IPS-20b (cell line): ENCODE measurements around the gene RILPL1.

Experiments used
- H3K27ac ChIP-seq: one replicate; pipeline ENCODE4 v1.5.1; 2013; ENCODE audit warnings: low read length
- H3K27me3 ChIP-seq: 2 replicates; pipeline ENCODE4 v1.6.1; 2013; ENCODE audit warnings: mild to moderate bottlenecking, low read length, inconsistent platforms; ENCODE audit not compliant: insufficient read depth
- H3K36me3 ChIP-seq: 2 replicates; pipeline ENCODE4 v1.6.1; 2013; ENCODE audit warnings: low read depth, mild to moderate bottlenecking, inconsistent platforms, low read length, moderate library complexity; ENCODE audit not compliant: insufficient read depth
- H3K4me1 ChIP-seq: 2 replicates; pipeline ENCODE4 v1.6.1; 2013; ENCODE audit warnings: mild to moderate bottlenecking, control low read depth, inconsistent platforms, low read length, moderate library complexity; ENCODE audit not compliant: insufficient read depth
- H3K4me3 ChIP-seq: 2 replicates; pipeline ENCODE4 v1.5.1; 2013; ENCODE audit warnings: mild to moderate bottlenecking, low read length, inconsistent platforms
- H3K9ac ChIP-seq: 2 replicates; pipeline ENCODE4 v1.6.1; 2013; ENCODE audit warnings: low read depth, mild to moderate bottlenecking, inconsistent platforms, low read length, moderate library complexity
- H3K9me3 ChIP-seq: 2 replicates; pipeline ENCODE4 v1.6.1; 2013; ENCODE audit warnings: mild to moderate bottlenecking, low read depth, low read length, inconsistent platforms; ENCODE audit not compliant: insufficient read depth

The RILPL1 gene

DNA sequence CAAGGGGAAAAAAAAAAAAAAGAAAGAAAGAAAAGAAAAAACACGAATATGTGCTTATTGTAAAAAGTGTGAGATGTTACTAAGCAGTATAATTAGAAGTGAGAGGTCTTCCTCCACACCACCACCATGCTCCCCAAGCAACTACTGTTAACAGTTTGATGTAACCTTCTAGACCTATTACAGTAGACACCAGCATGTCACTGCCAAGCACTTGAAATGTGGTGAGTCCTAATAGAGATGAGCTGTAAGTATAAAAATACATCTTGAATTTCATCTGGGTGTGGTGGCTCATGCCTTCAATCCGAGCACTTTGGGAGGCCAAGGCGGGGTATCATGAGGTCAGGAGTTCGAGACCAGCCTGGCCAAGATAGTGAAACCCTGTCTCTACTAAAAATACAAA is 83.7 kb downstream of the RILPL1 start:
- Histone ChIP-seq H3K4me3 (no peak overlapping the region), H3K36me3 (no peaks in the 10 kb centered on the region), H3K4me1 (no peaks in the 10 kb centered on the region), H3K9me3 (no peaks in the 10 kb centered on the region), H3K9ac (no peak overlapping the region), H3K27me3 (no peaks in the 10 kb centered on the region), H3K27ac (no peak overlapping the region)

DNA sequence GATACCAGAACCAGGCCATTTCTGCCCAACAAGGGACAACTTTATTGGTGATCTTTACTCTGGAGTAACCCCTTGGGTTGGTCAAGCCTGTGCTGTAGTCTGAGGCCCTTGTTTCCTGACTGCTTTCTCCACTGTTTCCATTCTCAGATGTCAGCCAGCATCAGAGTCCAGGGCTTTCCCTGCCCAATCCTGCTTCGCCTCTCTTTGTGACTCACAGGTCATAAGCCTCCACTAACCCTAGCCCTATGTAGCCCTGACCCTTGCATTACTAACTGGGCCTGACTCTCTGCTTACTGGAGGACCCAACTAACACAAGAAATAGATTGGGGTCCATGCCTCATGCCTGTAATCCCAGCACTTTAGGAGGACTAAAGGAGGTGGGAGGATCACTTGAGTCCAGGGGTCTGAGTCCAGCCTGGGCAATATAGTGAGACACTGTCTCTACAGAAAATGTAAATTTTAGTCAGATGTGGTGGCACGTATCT is 84.2 kb downstream of the RILPL1 start:
- H3K36me3 ChIP-seq, result no peaks in the 10 kb centered on the region
- H3K27ac ChIP-seq, result no peak overlapping the region
- H3K4me1 ChIP-seq, result no peaks in the 10 kb centered on the region
- H3K4me3 ChIP-seq, result no peak overlapping the region
- no peaks in the 10 kb centered on the region for H3K9me3 ChIP-seq
- H3K27me3 ChIP-seq, result no peaks in the 10 kb centered on the region
- no peak overlapping the region for H3K9ac ChIP-seq

DNA sequence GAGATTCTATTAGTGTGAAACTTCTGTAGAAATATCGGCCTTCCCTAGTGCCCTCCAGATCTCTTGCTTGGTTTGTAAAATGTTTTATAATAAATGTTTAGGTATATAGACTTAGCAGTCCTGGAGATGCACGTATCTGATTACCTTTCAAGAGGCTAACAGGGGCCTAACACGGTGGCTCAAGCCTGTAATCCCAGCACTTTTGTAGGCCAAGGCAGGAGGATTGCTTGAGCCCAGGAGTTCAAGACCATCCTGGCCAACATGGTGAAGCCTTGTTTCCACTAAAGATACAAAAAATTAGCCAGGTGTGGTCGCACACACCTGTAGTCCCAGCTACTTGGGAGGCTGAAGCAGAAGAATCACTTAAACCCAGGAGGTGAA is 87.2 kb downstream of the RILPL1 start:
- Histone ChIP-seq H3K27ac (no peak overlapping the region), H3K9me3 (no peaks in the 10 kb centered on the region), H3K4me3 (no peak overlapping the region), H3K4me1 (no peaks in the 10 kb centered on the region), H3K9ac (no peak overlapping the region), H3K36me3 (no peaks in the 10 kb centered on the region), H3K27me3 (no peaks in the 10 kb centered on the region)

DNA sequence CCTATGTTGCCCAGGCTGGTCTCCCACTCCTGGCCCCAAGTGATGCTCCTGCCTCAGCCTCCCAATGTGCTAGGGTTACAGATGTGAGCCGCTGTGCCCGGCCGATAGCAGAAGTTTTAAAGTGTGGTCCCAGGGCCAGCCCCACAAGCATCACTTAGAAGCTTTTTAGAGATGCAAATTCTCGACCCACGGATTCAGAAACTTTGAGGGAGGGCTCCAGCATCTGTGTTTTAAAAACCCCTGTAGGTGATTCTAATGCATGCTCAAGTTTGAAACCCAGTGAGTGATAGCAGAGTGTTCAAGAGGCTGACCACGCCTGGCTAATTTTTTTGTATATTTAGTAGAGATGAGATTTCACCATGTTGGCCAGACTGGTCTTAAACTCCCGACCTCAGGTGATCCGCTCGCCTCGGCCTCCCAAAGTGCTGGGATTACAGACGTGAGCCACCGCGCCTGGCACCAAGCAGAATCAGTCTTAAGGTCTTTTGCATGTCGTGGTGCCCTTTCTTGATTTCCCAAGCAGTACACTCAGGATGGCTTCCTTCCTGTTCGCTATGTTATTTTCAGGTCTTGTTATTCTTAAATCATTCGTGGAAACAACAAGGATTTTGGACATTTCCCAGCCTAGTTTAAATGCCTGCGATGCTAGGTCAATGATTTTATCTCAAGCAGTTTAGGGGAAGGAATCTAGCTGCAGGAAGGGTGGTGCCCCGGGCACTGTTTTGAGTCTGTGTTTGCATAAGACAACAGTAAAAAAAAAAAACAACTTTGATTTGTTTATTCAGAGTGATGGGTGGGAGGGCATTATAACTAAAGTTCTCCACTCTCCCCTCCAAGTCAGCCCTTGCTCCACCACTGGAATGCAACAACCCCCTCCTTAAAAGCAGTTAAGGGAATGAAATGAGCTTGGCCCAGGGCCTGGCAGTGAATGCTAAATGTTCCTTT is 87.9 kb downstream of the RILPL1 start:
- Histone ChIP-seq H3K36me3 (no peaks in the 10 kb centered on the region), H3K4me1 (no peaks in the 10 kb centered on the region), H3K9me3 (no peaks in the 10 kb centered on the region), H3K4me3 (no peak overlapping the region), H3K9ac (no peak overlapping the region), H3K27me3 (no peaks in the 10 kb centered on the region), H3K27ac (no peak overlapping the region)

DNA sequence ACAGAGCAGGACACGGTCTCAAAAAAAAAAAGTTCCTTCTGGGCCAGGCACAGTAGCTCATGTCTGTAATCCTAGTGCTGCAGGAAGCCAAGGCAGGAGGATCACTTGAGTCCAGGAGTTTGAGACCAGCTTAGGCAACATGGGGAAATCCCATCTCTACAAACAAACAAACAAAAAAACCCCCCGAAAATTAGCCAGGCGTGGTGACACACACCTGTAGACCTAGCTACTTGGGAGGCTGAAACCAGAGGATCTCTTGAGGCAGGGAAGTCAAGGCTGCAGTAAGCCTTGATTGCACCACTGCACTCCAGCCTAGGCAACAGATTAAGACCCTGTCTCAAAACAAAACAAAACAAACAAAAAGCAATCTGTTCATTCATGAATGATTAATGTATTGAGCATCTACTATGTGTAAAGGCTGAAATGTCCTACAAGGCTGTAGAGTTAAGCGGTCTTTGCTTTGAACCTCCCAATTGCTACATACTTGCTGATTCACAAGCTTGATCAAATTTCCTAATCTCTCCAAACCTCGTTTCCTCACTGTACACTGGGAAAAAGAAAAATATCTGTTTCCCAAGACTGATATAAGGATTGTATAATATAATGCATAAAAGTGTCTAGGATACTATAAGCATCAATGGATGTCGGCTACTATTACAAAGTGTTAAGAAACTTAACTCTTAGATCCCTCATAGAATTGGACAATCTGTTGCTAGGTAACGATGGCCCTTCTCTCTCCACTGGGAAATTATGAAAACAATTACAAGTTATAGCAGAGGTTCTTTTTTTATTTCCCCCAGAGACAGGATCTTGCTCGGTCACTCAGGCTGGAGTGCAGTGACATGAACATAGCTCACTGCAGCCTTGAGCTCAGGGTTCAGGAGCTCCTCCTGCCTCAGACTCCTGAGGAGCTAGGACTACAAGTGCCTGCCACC is 89.2 kb downstream of the RILPL1 start:
- Histone ChIP-seq H3K9ac (no peak overlapping the region), H3K9me3 (no peaks in the 10 kb centered on the region), H3K36me3 (no peaks in the 10 kb centered on the region), H3K4me3 (no peak overlapping the region), H3K27ac (no peak overlapping the region), H3K4me1 (no peaks in the 10 kb centered on the region), H3K27me3 (no peaks in the 10 kb centered on the region)

DNA sequence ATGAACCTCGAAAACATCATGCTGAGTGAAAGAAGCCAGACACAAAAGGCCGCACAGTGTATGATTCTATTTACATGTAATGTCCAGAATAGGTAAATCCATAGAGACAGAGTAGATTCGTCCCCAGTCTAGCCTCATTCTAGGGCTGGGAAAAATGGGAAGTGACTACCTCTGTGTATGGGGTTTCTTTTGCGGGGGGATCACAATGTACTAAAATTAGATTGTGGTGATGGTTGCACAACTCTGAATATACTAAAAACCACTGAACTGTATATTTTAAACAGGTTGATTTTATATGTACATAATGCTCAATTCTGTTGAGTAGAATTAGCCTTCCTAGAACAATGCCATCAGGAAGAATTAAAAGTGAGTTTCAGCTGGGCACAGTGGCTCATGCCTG is 90.7 kb downstream of the RILPL1 start:
- Histone ChIP-seq H3K4me3 (no peak overlapping the region), H3K27me3 (peaks cover 4% of the 10 kb centered on the region), H3K9ac (no peak overlapping the region), H3K27ac (no peak overlapping the region), H3K9me3 (no peaks in the 10 kb centered on the region), H3K36me3 (no peaks in the 10 kb centered on the region), H3K4me1 (no peaks in the 10 kb centered on the region)

DNA sequence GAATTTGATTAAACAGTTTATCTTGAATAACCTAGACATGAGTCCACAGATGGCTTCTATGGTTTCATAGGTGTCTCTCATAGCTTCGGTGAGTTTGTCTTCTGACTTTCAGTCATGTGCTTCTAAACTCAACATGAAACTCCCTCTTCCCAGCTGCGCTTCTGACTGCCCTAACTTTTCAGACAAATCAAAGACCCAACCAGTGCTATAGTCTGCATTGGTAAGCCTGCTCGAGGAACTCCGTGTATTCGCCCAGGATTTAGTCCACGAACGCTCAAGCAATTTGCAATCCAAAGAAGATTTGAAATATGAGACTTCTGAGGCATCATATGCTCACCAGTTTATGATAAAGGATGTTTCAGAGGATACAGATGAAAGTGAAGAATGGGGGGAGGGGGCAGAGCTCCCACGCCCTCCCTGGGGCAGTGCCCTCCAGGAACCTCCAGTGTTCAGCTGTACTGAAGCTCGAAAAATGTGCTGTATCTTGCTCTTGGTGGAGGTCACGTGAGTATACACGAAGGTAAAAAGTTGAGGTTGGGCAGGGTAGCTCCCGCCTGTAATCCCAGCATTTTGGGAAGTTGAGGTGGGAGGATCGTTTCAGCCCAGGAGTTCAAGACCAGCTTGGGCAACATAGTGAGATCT is 91.9 kb downstream of the RILPL1 start:
- no peak overlapping the region for H3K27ac ChIP-seq
- H3K27me3 ChIP-seq, result peaks cover 13% of the 10 kb centered on the region
- H3K9me3 ChIP-seq, result no peaks in the 10 kb centered on the region
- H3K4me3 ChIP-seq, result no peak overlapping the region
- H3K4me1 ChIP-seq, result no peaks in the 10 kb centered on the region
- H3K36me3 ChIP-seq, result no peaks in the 10 kb centered on the region
- no peak overlapping the region for H3K9ac ChIP-seq

DNA sequence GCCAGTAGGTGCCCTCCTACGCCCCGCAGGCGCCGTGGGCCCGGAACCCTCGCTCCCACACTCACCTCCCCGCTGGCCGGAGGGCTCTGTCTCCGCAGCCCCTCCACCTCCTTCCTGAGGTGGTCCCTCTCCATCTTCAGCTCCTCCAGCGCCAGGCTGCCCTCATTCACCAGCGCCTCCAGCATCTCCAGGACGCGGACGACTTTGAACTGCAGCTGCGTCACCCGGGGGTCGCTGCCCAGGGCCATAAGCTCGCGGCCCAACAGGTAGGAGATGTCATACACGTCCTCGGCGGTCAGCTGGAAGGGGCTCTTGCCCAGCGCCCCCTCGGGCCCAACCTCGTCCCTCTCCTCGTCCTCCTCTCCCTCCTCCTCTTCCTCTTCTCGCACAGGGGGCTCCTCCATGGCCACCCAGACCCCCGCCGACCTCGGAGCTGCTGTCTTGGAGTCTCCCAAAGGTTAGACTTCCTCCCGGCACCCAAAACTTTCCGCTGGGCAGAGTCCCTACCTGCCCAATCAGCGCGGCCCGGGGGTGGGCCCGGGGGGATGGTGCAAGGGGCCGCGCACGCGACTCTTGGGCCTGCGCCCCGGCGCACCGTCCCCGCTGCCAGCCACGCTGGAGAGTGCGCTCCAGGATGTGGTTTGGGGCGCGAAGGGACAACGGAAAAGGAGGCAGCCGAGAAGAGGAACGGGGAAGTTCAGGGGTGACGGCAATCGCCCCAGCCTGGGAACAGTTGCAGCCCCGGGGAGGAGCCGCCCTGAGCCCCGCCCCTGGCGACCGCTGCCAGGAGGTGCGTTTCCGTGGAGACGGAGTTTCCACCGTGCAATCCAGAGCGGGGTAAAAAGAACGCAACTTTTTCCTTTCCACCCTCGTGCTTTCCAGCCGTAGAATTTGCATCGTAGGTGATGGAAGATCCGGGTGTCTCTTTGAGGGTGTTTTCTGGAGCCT is 97.2 kb downstream of the RILPL1 start, which contains the start of gene RILPL2:
Gene RILPL2 (minus strand): TSS at position 668 of the 948 bp plus-strand sequence. CDS start 264 bp downstream, at position 404.
- H3K27ac ChIP-seq, result no peak within 1 kb of the TSS
- H3K36me3 ChIP-seq, result no peaks in the 10 kb centered on the region
- peak within 1 kb of the TSS; percentile 71 for H3K4me3 ChIP-seq
- H3K4me1 ChIP-seq, result no peaks in the 10 kb centered on the region
- no peaks in the 10 kb centered on the region for H3K9me3 ChIP-seq
- H3K27me3 ChIP-seq, result peaks cover 30% of the 10 kb centered on the region
- H3K9ac ChIP-seq, result peak within 1 kb of the TSS; percentile 54; the same call in 1 of the 2 replicates

DNA sequence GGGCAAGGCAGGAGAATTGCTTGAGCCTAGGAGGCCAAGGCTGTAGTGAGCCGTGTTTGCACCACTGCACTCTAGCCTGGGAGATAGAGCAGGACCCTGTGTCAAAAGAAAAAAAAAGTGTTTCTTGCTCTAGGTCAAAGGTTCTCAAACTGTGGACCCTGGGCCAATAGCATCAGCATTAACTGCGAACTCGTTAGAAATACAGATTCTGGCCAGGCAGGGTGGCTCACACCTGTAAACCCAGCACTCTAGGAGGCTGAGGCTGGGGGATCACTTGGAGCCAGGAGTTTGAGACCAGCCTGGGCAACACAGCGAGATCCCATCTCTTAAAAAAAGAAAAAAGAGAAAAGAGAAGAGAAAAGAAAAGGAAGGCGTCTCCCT is 97.9 kb downstream of the RILPL1 start:
- no peaks in the 10 kb centered on the region for H3K4me1 ChIP-seq
- no peaks in the 10 kb centered on the region for H3K36me3 ChIP-seq
- H3K27me3 ChIP-seq, result peaks cover 30% of the 10 kb centered on the region
- no peak overlapping the region for H3K9ac ChIP-seq
- H3K4me3 ChIP-seq, result peak overlapping the region; percentile 71
- H3K9me3 ChIP-seq, result no peaks in the 10 kb centered on the region
- no peak overlapping the region for H3K27ac ChIP-seq

DNA sequence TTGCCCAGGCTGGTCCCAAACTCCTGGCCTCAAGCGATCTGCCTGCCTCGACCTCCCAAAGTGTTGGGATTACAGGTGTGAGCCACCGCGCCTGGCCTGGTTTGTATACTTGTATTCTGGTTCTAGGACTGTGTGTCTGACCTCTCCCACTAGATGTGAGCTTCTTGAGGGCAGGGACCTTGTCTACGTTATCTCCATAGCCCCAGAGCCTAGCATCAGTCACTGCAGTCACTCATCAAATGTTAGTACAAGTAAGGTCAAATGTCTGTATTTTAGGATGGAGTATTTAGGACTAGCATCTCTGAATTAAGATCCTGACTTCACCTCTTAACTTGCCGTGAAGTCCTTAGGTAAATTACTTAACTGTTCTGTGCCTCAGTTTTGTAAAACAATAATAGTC is 99.9 kb downstream of the RILPL1 start:
- Histone ChIP-seq H3K36me3 (no peaks in the 10 kb centered on the region), H3K4me1 (no peaks in the 10 kb centered on the region), H3K4me3 (no peak overlapping the region), H3K9ac (no peak overlapping the region), H3K9me3 (no peaks in the 10 kb centered on the region), H3K27ac (no peak overlapping the region), H3K27me3 (peaks cover 30% of the 10 kb centered on the region)
